GM12873 (cell line): ENCODE measurements around the gene ZIC5.

Experiments
- CTCF ChIP-seq: IDR thresholded peaks from 2 replicates; pipeline ENCODE4 v1.5.1; 2012; ENCODE audit warnings: low read depth, mild to moderate bottlenecking, moderate library complexity, low read length, control low read depth; ENCODE audit not compliant: insufficient read depth; ENCODE audit errors: missing control alignments

The ZIC5 gene

GRCh38 chr13:99995104-99995588, 23.6 kb upstream of the ZIC5 start:
- TF ChIP-seq CTCF = no peak

GRCh38 chr13:99994638-99995020, 23.1 kb upstream of the ZIC5 start:
- TF ChIP-seq CTCF = no peak

GRCh38 chr13:99993660-99994637, 22.4 kb upstream of the ZIC5 start:
- TF ChIP-seq CTCF = no peak

GRCh38 chr13:99992949-99993351, 21.4 kb upstream of the ZIC5 start:
- TF ChIP-seq CTCF = no peak

GRCh38 chr13:99991828-99992775, 20.5 kb upstream of the ZIC5 start:
- no peak for TF ChIP-seq CTCF

- TF ChIP-seq CTCF = no peak
These were observed 19.7 kb upstream of the ZIC5 start for GRCh38 chr13:99991013-99991827.
